C4-2B (cell line): ENCODE results near the gene TPD52L2.

Experiments used
- H3K27ac ChIP-seq: fragments of 450-650 bp; 2 replicates; pipeline ENCODE4 v1.5.1; 2017
- ZFX ChIP-seq: fragments of 450-650 bp; IDR thresholded peaks from 2 replicates; pipeline ENCODE4 v1.6.1; 2017
- TF ChIP-seq, protein P1 (sequence below): fragments of 450-650 bp; conservative IDR thresholded peaks from 2 replicates; pipeline ENCODE4 v1.5.1; 2017; ENCODE audit warnings: mild to moderate bottlenecking

The TPD52L2 gene

DNA sequence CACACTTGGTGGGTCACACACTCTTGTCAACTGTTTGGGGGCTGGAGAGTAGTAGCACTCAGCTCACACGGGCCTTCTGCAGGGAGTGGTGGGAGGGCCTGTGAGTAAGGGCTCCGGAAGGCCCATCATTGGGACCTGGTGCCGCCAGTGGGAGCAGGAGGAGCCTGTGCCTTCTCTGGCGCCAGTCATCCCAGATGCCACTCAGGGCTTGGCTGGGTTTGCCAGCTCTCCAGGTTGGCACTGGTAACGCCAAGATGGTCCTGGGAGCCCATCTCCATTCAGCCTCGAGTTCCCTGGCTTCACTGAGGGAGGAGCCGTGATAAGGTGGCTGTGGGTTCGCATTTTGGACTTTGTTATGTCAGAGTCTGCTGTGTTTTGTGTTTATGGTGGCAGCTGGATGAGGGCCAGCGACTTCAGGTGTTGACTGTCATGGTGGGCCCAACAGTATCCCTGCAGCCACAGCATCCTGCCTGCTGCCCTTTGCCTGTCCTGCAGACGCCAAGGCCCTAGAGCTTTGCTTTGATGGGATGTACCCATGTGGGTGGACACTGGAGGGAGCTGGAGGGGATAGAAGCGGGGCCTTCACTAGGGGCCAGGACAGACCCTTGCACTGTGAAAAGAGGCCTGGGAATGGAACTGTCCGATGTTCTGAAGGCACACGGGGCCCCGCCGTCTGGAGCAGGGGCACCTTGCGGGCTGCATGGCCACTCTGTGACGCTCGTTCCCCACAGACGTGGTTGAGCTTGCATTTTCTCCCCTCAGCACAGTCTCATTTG lies 16.6 kb downstream of the TPD52L2 start:
- no peak for TF ChIP-seq ZFX
- TF ChIP-seq, protein P1, sequence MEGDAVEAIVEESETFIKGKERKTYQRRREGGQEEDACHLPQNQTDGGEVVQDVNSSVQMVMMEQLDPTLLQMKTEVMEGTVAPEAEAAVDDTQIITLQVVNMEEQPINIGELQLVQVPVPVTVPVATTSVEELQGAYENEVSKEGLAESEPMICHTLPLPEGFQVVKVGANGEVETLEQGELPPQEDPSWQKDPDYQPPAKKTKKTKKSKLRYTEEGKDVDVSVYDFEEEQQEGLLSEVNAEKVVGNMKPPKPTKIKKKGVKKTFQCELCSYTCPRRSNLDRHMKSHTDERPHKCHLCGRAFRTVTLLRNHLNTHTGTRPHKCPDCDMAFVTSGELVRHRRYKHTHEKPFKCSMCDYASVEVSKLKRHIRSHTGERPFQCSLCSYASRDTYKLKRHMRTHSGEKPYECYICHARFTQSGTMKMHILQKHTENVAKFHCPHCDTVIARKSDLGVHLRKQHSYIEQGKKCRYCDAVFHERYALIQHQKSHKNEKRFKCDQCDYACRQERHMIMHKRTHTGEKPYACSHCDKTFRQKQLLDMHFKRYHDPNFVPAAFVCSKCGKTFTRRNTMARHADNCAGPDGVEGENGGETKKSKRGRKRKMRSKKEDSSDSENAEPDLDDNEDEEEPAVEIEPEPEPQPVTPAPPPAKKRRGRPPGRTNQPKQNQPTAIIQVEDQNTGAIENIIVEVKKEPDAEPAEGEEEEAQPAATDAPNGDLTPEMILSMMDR, result no peak
- no peak overlapping the region for H3K27ac ChIP-seq

DNA sequence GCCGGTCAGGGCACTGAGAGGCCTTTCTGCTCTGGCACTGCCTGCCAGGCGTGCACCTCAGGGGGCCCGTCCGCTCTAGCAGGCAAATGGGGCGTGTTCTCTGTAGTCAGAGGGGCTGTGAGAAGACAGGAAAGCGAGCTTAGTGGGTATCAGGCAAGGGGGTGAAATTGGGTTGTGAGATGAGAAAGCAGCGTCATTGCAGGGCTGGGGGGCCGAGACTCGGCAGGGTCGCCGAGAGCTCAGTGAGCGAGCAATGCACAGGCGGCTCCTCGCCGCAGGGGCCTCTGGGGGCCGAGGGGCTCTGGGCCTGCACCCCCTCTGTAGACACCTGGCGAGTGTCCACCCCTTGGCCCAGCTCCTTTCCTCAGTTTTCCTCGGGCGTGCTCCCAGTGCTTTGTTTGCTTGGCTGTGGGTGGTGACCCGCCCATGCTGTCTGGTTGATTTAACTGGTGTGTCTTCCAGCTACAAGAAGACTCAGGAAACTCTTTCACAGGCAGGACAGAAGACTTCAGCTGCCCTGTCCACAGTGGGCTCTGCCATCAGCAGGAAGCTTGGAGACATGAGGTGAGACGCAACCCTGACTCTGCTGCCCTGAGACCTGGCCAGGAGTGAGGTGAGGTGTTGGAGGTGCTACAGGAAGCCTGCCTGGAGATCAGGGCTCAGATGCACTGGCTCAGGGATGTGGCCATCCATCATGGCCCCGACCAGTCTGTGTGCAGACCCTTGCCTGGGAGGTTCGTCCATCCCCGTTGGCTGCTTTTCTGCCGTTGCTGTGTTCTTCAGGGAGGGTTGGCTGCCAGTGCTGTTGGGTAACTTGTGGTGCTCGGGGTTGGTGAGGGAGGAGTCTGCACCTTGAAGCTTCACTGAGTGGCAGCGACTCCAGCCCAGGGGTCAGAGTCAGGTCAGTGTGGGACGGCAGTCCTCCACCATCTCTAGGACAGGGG lies 17.5 kb downstream of the TPD52L2 start:
- H3K27ac ChIP-seq, result no peak overlapping the region
- TF ChIP-seq, protein P1, result no peak
- no peak for TF ChIP-seq ZFX

DNA sequence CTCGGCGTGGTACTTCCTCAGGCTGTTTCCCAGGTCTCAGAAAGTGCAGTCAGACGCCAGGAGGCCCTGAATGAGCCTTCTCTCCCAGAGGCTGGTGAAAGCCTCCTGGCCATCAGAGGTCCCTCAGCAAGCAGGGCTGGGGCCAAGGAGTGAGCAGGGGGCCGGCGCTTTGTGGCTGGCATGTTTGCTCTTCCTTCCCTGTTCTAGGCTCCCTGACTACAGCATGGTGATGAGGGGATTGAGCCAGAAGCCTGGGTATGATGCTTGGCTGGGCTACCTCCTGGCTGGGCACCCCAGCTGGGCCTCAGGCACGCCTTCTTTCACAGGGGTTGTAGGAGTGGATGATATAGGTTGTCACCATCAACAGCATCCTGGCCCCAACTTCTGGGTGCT lies 18.1 kb downstream of the TPD52L2 start:
- no peak for TF ChIP-seq ZFX
- TF ChIP-seq, protein P1, result no peak
- H3K27ac ChIP-seq, result peak overlapping the region; percentile 47; the same call in 1 of the 2 replicates

DNA sequence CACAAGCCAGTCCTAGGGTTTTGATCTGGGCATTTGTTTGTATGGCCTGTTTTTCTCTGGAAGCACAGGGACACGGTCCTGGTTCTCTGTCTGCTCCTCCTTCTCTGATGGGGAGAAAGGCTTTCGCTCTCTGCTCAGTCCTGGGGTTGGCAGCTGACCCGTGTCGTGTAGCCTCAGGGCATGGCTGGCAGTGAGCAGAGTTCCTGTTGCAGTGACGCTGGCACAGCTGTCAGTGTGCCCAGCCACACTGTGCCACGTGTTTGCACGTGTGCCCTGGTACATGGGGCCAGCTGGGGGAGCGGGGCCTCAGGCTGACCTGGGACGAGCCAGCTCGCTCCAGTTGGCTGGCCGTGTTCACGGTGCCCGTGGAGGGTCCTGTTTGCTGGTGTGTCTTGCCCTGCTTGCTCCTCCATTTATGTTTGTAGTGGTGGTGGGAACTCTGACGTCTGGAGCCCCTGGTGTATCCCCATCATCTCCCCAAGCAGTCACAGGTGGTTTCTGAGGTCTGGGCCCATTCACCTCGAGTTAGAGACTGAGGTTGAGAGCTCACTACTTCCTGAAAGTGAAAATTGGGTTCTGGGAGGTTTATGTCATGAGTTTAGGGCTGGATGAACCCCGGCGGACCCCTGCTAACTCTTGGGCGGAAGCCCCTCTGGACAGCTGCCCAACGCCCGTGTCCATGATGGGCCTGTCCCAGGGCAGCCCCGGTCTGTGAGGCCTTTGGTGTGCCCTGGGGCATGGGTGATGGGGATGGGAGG lies 19.6 kb downstream of the TPD52L2 start:
- peak overlapping the region; percentile 47 for H3K27ac ChIP-seq
- TF ChIP-seq, protein P1, result no peak
- no peak for TF ChIP-seq ZFX

DNA sequence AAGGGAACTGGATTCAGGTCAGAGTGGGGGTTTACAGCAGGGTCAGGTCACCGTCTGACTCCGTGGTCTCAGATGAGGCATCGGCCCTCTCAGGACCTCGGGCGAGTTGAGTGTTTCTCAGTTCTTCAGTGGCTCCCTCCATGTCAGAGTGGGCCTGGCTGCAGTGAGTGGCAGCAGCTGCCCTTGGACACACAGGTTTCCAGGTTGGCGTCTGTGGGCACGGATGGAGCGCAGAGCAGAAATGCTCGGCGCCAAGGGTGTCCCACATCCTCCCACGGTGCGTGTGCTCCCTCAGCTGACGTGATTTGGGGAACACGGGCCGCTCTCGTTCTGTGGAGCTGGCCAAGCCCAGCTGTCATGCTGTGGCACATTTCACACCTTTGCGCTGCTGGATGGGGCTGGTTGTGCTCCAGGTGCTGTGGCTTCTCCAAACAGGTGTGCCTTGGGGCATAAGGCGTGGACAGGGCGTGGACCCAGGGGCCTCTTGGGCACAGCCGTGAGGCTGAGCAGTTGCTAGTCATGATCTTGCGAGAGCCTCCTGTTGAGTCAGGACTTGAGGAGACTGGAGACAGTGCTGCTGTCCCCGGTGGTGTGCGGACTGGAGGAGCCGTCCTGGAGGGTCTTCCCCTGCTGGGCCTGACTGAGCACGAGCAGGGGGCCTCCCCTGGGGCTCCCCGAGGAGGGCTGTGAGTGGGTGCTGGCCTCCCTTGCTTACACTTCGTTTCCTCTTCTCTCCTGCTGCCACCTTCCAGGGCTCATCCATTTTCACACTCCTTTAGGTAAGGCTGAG lies 20.4 kb downstream of the TPD52L2 start:
- peak overlapping the region; percentile 47 for H3K27ac ChIP-seq
- TF ChIP-seq, protein P1, result no peak
- TF ChIP-seq ZFX, result no peak

DNA sequence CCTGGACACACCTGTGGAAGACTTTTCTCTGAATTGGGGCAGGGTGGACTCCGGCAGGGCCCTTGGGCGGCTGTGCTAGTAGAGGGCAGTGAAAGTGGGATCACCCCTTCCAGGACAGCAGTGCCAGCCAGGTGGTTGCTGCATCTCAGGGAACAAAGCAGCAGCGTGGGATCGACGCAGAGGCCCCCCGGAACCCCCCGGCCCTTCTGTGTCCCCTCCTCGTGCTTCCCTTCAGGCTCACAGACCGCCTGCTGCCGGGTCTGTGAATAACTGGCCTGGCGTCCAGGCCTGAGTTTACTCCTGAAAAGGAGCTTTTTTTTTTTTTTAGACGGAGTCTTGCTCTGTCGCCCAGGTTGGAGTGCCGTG lies 21.0 kb downstream of the TPD52L2 start:
- no peak for TF ChIP-seq ZFX
- TF ChIP-seq, protein P1, result no peak
- H3K27ac ChIP-seq, result peak overlapping the region; percentile 47; the same call in 1 of the 2 replicates
